HepG2 (cell line): ENCODE measurements around the gene SF1. TPM values are rescaled to one million over a fixed set of nuclear protein-coding genes. Genes with fewer than 3 reads are reported as not detected.
A peak's percentile ranks its signal among the peaks of the same experiment; 100 is the strongest.

Experiments
- AGO2 ChIP-seq: fragments of 200-400 bp; formaldehyde crosslinking; optimal IDR thresholded peaks from 2 replicates; pipeline ENCODE3; 2017; ENCODE audit warnings: mild to moderate bottlenecking, low read depth, low read length, moderate library complexity
- PAF1 ChIP-seq: IDR thresholded peaks from 2 replicates; pipeline ENCODE4 v1.6.1; 2016; ENCODE audit warnings: missing genetic modification reagents, missing compliant biosample characterization
- POLR2A ChIP-seq, 2 experiments: IDR thresholded peaks; 2 replicates each; pipeline ENCODE4 v1.6.1; 2011; ENCODE audit warnings: low read depth in 2 of 2, low read length in 2 of 2, mild to moderate bottlenecking in 1 of 2, moderate library complexity in 1 of 2; ENCODE audit not compliant: insufficient read depth in 1 of 2
- RAD21 ChIP-seq: fragments of 450-650 bp; formaldehyde crosslinking; IDR thresholded peaks from 2 replicates; pipeline ENCODE4 v1.5.0; 2020; ENCODE audit warnings: mild to moderate bottlenecking
- RBM22 ChIP-seq: fragments of 200-400 bp; formaldehyde crosslinking; optimal IDR thresholded peaks from 2 replicates; pipeline ENCODE3; 2017; ENCODE audit warnings: mild to moderate bottlenecking, low read length, moderate library complexity
- SMAD9 ChIP-seq: sonication (generic); formaldehyde crosslinking; IDR thresholded peaks from 2 replicates; pipeline ENCODE4 v1.5.1; 2020; ENCODE audit warnings: mild to moderate bottlenecking, missing genetic modification reagents
- SMC3 ChIP-seq: IDR thresholded peaks from 2 replicates; pipeline ENCODE4 v1.6.1; 2011; ENCODE audit warnings: low read length, improper control_type of control experiment
- STAG1 ChIP-seq: sonication (generic); formaldehyde crosslinking; IDR thresholded peaks from 2 replicates; pipeline ENCODE4 v1.4.0; 2020; ENCODE audit warnings: missing genetic modification reagents
- ZFP90 ChIP-seq: sonication (generic); formaldehyde crosslinking; IDR thresholded peaks from 2 replicates; pipeline ENCODE4 v1.8.0; 2022; ENCODE audit warnings: missing genetic modification reagents, mild to moderate bottlenecking, inconsistent platforms, borderline replicate concordance
- polyA plus RNA-seq, 8 experiments: library from polyadenylated mRNA; depleted of rRNA in 3 of 8; stranded (reverse) in 7 of 8; unstranded in 1 of 8; fragments of >200 nt; fragmentation: Illumina TruSeq in 4 of 8; extraction: Trizol in 4 of 8; gene quantifications; 2 replicates each; pipeline versions ENCODE4 v1.2.1 to v1.2.3, GENCODE V29; 2011 to 2016; ENCODE audit warnings: low read depth in 4 of 8, missing spikeins in 1 of 8, mixed read lengths in 1 of 8; ENCODE audit not compliant: insufficient read depth in 1 of 8
- total RNA-seq, 5 experiments: library from RNA; depleted of rRNA; stranded (reverse); fragments of >200 nt; fragmentation: Illumina TruSeq; extraction: Trizol; gene quantifications; 2 replicates each; pipeline ENCODE4 v1.2.3, GENCODE V29; 2016; ENCODE audit warnings: low read depth in 1 of 5
- TF ChIP-seq, protein P1 (sequence below): IDR thresholded peaks from 2 replicates; pipeline ENCODE4 v1.6.1; 2016; ENCODE audit warnings: missing genetic modification reagents, missing compliant biosample characterization
- TF ChIP-seq, protein P2 (sequence below): sonication (generic); formaldehyde crosslinking; IDR thresholded peaks from 2 replicates; pipeline ENCODE4 v1.5.1; 2020; ENCODE audit warnings: mild to moderate bottlenecking, missing genetic modification reagents, moderate library complexity
- TF ChIP-seq, protein P3 (sequence below): IDR thresholded peaks from 2 replicates; pipeline ENCODE4 v1.4.0; 2020; ENCODE audit warnings: mild to moderate bottlenecking, missing genetic modification reagents

SF1 gene
- total and polyA plus RNA-seq, 2 of the 13 experiments (the other 11 are each of a cell fraction or from before 2014, with no cell fraction given), result 55.5 to 70.4 TPM

DNA sequence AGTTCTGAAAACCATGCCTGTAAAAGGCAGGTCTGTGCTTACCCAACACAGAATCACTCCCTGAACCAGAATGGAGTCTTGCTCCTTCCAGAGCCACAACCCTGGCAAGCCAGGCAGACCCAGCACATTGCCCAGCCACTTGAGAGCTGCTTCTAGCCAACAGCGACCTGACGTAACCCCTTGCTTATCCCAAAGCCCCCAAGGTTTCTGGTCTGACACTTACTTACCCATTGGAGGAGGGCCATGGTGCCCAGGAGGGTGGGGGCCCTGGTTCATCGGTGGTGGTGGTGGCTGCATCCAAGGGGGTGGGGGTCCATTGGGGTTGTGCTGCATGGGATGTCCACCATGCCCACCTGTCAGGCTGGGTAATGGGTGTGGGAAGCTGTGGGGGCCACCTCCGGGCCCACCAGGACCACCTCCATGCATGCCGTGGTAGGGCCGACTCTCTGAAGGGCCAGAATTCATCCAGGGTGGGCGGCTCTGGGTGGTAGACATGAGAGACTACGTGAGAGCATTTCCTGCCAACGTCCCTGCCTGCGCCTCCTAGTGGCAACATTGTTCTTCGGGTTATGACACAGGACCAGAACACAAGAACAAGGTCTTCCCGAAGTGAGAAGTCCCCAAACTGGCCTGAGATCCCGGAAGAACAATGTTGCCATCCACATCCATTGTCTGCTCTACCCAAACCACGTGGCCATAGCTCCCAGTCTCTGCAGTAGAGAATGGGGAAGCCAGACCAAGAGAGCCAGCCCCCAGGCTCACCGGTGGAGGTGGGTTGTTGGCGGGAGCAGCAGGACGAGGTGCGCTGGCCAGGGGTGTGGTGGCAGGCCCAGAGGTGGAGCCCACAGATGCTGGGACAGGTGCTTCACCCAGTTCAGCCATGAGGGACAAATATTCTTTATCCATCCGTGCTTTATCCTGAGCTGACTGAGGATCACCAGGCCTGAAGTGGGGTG, 10.7 kb downstream of the SF1 start (continued):
- TF ChIP-seq, protein P1, sequence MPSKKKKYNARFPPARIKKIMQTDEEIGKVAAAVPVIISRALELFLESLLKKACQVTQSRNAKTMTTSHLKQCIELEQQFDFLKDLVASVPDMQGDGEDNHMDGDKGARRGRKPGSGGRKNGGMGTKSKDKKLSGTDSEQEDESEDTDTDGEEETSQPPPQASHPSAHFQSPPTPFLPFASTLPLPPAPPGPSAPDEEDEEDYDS, result no peak
- TF ChIP-seq SMAD9 (CRISPR knock-in tag), result no peak
- peak; percentile 79 for TF ChIP-seq AGO2
- TF ChIP-seq, protein P2, sequence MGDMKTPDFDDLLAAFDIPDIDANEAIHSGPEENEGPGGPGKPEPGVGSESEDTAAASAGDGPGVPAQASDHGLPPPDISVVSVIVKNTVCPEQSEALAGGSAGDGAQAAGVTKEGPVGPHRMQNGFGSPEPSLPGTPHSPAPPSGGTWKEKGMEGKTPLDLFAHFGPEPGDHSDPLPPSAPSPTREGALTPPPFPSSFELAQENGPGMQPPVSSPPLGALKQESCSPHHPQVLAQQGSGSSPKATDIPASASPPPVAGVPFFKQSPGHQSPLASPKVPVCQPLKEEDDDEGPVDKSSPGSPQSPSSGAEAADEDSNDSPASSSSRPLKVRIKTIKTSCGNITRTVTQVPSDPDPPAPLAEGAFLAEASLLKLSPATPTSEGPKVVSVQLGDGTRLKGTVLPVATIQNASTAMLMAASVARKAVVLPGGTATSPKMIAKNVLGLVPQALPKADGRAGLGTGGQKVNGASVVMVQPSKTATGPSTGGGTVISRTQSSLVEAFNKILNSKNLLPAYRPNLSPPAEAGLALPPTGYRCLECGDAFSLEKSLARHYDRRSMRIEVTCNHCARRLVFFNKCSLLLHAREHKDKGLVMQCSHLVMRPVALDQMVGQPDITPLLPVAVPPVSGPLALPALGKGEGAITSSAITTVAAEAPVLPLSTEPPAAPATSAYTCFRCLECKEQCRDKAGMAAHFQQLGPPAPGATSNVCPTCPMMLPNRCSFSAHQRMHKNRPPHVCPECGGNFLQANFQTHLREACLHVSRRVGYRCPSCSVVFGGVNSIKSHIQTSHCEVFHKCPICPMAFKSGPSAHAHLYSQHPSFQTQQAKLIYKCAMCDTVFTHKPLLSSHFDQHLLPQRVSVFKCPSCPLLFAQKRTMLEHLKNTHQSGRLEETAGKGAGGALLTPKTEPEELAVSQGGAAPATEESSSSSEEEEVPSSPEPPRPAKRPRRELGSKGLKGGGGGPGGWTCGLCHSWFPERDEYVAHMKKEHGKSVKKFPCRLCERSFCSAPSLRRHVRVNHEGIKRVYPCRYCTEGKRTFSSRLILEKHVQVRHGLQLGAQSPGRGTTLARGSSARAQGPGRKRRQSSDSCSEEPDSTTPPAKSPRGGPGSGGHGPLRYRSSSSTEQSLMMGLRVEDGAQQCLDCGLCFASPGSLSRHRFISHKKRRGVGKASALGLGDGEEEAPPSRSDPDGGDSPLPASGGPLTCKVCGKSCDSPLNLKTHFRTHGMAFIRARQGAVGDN (CRISPR knock-in tag), result peak; percentile 44
- TF ChIP-seq SMC3, result 0 out of 2 replicates have a peak, but pooled peaks have one; percentile 25
- peak; percentile 29 for TF ChIP-seq STAG1 (CRISPR knock-in tag)
- no peak for TF ChIP-seq RAD21 (CRISPR knock-in tag)
- TF ChIP-seq ZFP90, result 0 out of 2 replicates have a peak, but pooled peaks have one; percentile 24
- TF ChIP-seq RBM22, result peak; percentile 58
- TF ChIP-seq, protein P3, sequence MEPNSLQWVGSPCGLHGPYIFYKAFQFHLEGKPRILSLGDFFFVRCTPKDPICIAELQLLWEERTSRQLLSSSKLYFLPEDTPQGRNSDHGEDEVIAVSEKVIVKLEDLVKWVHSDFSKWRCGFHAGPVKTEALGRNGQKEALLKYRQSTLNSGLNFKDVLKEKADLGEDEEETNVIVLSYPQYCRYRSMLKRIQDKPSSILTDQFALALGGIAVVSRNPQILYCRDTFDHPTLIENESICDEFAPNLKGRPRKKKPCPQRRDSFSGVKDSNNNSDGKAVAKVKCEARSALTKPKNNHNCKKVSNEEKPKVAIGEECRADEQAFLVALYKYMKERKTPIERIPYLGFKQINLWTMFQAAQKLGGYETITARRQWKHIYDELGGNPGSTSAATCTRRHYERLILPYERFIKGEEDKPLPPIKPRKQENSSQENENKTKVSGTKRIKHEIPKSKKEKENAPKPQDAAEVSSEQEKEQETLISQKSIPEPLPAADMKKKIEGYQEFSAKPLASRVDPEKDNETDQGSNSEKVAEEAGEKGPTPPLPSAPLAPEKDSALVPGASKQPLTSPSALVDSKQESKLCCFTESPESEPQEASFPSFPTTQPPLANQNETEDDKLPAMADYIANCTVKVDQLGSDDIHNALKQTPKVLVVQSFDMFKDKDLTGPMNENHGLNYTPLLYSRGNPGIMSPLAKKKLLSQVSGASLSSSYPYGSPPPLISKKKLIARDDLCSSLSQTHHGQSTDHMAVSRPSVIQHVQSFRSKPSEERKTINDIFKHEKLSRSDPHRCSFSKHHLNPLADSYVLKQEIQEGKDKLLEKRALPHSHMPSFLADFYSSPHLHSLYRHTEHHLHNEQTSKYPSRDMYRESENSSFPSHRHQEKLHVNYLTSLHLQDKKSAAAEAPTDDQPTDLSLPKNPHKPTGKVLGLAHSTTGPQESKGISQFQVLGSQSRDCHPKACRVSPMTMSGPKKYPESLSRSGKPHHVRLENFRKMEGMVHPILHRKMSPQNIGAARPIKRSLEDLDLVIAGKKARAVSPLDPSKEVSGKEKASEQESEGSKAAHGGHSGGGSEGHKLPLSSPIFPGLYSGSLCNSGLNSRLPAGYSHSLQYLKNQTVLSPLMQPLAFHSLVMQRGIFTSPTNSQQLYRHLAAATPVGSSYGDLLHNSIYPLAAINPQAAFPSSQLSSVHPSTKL (CRISPR knock-in tag), result no peak
- peak in 1 of 2 experiments; percentile 26; a peak in 2 of 4 replicates for TF ChIP-seq POLR2A (IDR thresholded peaks at IDR 0.05; ENCODE audit: insufficient read depth in 1 of 2, low read depth in 2 of 2, low read length in 2 of 2)
- TF ChIP-seq PAF1 (CRISPR knock-in tag), result 0 out of 2 replicates have a peak, but pooled peaks have one; percentile 28
